Measurements from ENCODE around the gene GINS1. TPM values are rescaled to one million over a fixed set of nuclear protein-coding genes. Genes with fewer than 3 reads are reported as not detected.

The GINS1 gene
- total and polyA plus RNA-seq, 2 donors (not counting 3 experiments of a cell fraction or from before 2014, with no cell fraction given) = 8.2 to 26.3 TPM

DNA sequence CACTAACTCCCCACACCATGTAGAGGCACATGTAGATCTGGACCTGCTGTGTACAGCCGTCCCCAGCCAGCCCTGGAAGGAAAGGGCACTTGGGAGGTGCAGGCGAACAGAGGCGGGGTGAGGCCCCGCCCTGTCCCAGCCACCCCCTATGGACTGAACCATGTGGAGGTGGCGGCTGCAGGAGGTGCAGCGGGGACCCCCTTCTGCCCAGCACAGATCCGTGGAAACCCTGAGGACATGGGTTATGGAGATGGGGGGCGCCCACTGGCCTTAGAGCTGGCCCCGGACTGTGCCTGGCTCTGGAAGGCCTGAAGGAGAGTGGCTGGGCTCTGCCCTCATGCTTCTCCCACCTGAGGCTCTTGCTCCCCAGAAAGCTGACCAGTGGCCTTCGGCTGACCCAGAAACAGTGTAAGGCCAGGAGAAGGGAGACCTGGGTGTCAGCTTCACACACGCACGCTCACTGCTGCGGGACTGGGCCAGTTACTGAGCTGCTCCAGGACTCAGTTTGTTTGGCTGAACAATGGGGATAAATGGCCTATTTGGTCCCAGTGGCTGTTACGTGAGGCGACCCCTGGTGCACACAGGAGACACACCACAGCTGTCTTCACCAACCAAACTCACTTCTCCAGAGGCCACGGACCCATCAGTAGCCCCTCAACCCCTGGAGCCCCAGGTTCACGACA lies 87.2 kb downstream of the GINS1 start:
- no peak overlapping the region for H2AFZ ChIP-seq (ENCODE audit: low read depth, low read length)
- dilution Hi-C loops (cut with MboI; ENCODE audit: extremely low pct_ligation_motif_present, low sequenced_read_pairs) = no loop called here
- H3K9me1 ChIP-seq (replicated peaks; ENCODE audit: control insufficient read depth, extremely low read depth, insufficient read depth, low read length) = no peaks in the 10 kb centered on the region
- ChIA-PET CTCF (no interaction called here), POLR2A (no interaction called here)
- no peak overlapping the region for H3K4me3 ChIP-seq (replicated peaks in 1 of 3; ENCODE audit: insufficient read depth in 1 of 3, low read depth in 1 of 3, low read length in 3 of 3)
- H3K27ac ChIP-seq (ENCODE audit: insufficient read depth, low read depth, low read length) = no peak overlapping the region
- intact Hi-C loops (cut with micrococcal nuclease) = no loop called here
- H3K4me1 ChIP-seq (ENCODE audit: control insufficient read depth, extremely low read depth, insufficient read depth, low read length) = no peaks in the 10 kb centered on the region
- H3K4me2 ChIP-seq (ENCODE audit: insufficient read depth, low read length) = no peak overlapping the region
- no TSS peak for BruUV-seq (replicated peaks)
- TF ChIP-seq JUN (IDR thresholded peaks at IDR 0.05; ENCODE audit: borderline replicate concordance, insufficient read depth, insufficient read length, low read depth) (no peak), POLR2AphosphoS5 (IDR thresholded peaks at IDR 0.05; ENCODE audit: insufficient read depth, low read depth, low read length) (no peak), CTCF (IDR thresholded peaks at IDR 0.05; ENCODE audit: extremely low read depth in 1 of 2, insufficient read depth in 1 of 2, low read depth in 1 of 2, low read length in 2 of 2) (no peak), MYC (IDR thresholded peaks at IDR 0.05; ENCODE audit: low read depth, low read length) (no peak), FOS (IDR thresholded peaks at IDR 0.05; ENCODE audit: borderline replicate concordance, insufficient read depth, low read length) (no peak), EZH2 (IDR thresholded peaks at IDR 0.05; ENCODE audit: borderline replicate concordance, low read depth, low read length, severe bottlenecking) (no peak), MAX (IDR thresholded peaks at IDR 0.05; ENCODE audit: insufficient read depth, insufficient read length) (no peak), GATA2 (IDR thresholded peaks at IDR 0.05; ENCODE audit: insufficient read depth, insufficient read length, low read depth, low read length) (no peak), POLR2A (IDR thresholded peaks at IDR 0.05; ENCODE audit: low read depth, low read length) (no peak)
- no peaks in the 10 kb centered on the region for H3K9me3 ChIP-seq (replicated peaks; ENCODE audit: control insufficient read depth, insufficient read depth, low read length)
- no peak for FAIRE-seq
- no peaks in the 10 kb centered on the region for H3K79me2 ChIP-seq (ENCODE audit: control insufficient read depth, insufficient read depth, low read length)
- no peak overlapping the region for H3K9ac ChIP-seq (replicated peaks; ENCODE audit: extremely low read depth, insufficient read depth, low read length)
- no peak for DNase-seq (ENCODE audit: low read depth, low spot score)
- no peaks in the 10 kb centered on the region for H3K27me3 ChIP-seq (ENCODE audit: control insufficient read depth in 2 of 2, insufficient read depth in 2 of 2, low read length in 2 of 2)
- no peaks in the 10 kb centered on the region for H4K20me1 ChIP-seq (replicated peaks; ENCODE audit: control insufficient read depth, extremely low read depth, insufficient read depth, low read length)
- H3K36me3 ChIP-seq (ENCODE audit: control insufficient read depth in 2 of 2, extremely low read depth in 1 of 2, insufficient read depth in 2 of 2, low read length in 2 of 2) = peaks cover 0 to 12% of the 10 kb centered on the region in 2 experiments

Measured in endothelial cell of umbilical vein (primary cell).